ENCODE results near the gene TERB1.

Gene TERB1
- total RNA-seq: 0 to 0.07 reads per million in 2 donors

DNA sequence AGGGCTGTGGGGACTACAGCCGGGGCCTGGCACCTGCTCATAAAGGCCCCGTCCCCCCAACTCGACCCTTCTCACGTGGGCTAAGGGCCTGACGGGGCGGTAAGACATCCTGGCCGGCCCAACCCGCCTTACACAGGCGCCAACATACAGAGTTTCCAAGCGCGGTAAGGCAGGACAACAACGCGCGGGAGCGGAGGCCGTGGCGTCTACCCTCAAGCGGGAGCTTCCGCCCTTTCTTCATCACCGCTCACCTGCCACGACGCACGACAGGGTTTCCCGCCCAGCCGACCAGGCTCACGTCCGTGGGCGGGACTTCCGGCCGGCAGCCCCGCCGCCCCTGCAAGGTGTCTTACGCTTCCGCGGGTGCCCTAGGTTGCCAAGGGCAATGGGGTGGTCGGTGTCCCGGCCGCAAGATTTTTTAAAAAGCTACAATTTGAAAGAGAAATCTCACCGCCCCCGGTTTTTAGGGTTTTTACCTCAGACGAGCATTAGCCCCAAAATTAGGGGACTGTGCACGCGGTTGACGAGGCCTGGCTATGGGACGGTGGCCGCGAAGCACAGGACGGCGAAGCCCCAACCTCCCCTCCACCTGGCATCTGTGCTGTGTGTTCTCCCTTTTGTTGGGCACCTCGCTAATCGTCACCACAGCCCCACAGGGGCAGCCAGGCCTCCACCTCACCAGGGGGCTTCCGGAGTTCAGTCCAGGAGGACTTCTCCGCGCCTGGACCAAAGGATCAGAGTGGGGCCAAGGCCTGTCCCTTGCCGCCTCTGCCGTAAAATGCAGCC is at the start of gene TERB1:
TERB1 (minus strand) TSS at position 265 of the 786 bp plus-strand sequence. CDS start 4,786 bp downstream, outside the sequence.
- no peak for DNase-seq

GRCh38 chr16:66850115-66850815 is 48.9 kb upstream of the TERB1 start:
- no peak for DNase-seq

DNA sequence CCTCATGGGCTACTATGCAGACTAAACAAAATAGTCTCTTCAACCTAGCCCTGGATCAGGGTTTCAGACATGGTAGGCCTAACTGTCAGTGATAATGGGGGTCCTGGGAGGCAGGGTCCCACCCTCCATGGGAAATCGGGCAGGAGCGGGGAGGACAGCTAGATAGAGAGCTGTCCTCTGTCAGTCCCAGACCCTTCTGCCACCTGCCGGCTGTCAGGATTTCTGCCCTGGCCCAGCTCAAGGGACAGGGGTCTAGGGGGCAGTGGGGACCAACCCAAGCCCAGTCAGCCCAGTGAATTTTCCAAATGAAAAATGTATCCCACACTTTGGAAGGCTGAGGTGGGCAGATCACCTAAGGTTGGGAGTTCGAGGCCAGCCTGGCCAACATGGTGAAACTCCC is 48.2 kb upstream of the TERB1 start:
- DNase-seq: no peak

GRCh38 chr16:66849021-66849420 is 47.6 kb upstream of the TERB1 start:
- no peak for DNase-seq

GRCh38 chr16:66848172-66848571 is 46.8 kb upstream of the TERB1 start:
- DNase-seq: no peak

- no peak for DNase-seq
Measured at GRCh38 chr16:66847533-66848067, 46.2 kb upstream of the TERB1 start.

GRCh38 chr16:66846831-66847230 is 45.4 kb upstream of the TERB1 start:
- no peak for DNase-seq

DNA sequence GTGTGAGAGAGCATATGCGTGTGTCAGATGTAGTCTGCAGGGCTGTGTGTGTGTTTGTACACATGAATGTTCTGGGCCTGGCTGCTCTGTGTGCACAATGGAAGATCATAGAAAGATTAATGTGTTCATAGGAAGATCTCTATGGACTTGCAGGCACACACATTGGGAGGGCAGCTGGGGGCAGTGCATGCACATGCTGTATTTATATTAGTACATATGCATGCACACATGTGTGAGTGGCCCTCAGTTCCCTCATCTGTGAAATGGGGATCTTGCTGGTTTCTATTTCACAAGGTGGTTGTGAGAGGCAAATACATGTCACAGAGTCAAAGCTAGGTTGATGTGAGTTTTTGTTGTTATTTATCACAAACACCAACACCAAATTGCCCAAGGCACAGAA is 44.9 kb upstream of the TERB1 start:
- no peak for DNase-seq

DNA sequence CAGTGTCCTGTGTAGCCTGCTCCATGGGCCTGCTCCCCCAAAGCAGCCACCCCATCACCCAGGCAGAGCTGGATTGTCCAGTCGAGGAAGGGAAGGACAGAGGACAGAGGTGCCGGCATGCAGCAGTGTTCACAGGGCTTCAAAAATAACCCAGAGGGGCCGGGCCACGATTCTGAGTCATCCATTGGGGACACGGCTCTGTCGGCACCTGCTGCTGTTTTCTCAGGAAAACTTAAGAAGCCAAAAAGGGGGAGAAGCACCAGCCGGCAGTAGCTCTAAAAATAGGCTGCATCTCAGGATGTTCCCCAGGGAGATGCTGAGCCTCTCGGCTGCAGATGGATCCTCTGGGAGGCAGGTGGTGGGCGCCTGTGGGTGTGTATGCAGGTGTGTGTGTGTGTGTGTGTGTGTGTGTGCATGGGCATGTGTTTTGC is 44.4 kb upstream of the TERB1 start:
- DNase-seq: no peak

- DNase-seq: no peak
Measured at GRCh38 chr16:66845080-66845410, 43.7 kb upstream of the TERB1 start.

DNA sequence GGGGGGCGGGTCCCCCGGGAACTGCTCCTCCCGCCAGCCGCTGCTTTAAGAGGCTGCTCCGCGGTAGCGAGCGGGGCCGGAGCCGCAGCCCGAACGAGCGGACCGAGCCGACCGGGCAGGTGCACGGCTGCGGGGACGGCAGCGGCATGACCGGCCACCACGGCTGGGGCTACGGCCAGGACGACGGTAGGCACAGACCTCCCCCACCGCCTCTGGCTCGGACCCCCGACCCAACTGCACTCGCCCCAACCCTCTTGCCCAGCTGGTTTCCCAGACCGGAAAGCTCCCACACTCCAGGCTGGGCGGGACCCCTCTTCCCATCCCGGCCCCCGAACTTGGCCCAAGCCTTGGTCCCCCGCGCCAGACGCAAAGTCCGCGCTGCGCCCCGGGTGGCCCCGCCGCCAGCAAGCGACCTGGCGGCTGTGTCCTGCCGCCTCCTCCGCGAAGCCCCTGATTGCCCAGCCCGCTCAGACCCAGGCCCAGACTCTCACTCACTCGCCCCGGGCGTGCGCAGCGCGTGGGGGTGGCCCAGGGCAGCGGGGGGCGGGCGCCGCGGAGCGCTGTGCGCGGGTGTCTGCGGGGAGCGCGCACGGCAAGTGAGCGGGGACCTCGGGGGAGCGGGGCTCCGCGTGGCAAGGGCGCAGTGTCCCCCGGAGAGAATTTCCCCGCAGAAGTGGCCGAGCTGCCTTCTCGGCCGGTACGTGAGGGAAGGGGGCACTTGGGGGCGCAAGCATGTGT is 43.1 kb upstream of the TERB1 start, which contains the start of gene CA7:
CA7 (plus strand) TSS at position 73 of the 738 bp plus-strand sequence; CDS start at position 147, 74 bp downstream.
- DNase-seq: no peak

DNA sequence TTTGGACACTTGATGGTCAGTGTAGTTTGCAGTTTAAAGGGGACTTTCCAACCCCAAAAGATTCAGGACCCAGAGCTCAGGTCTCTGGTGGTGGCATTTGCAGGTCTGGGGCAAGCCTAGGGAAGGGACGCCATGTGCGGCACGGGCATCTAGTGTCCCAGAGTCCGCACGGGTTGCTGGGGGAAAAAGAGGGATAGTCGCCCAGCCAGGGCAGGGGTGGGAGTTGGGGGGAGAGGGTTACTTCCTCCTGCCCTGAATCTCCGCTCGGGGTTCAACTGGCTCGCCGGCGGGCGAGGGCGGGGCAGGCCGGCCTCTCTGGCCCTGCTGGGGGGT is 42.6 kb upstream of the TERB1 start:
- no peak for DNase-seq

- DNase-seq: no peak
Measured at GRCh38 chr16:66843191-66843590, 41.8 kb upstream of the TERB1 start.

GRCh38 chr16:66842765-66843164 is 41.4 kb upstream of the TERB1 start:
- DNase-seq: no peak

DNA sequence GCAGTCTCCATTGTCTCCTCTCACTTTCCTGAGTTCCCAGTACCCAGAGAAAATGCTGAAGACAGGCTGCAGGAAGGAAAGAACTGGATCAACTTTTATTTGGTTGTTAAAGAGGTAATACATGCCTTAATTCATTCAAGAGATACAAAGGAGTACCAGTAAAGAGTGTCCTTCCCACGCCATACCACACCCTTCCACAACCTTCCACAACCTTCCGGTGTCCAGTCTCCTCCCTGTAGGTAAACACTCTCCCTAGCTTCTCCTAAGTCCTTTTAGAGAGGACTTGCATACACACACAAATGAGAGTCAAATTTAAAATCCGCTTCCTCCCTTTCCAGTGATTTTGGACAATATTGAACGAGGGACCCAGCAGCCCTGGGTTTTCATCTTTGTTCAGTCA is 40.0 kb upstream of the TERB1 start:
- no peak for DNase-seq

DNA sequence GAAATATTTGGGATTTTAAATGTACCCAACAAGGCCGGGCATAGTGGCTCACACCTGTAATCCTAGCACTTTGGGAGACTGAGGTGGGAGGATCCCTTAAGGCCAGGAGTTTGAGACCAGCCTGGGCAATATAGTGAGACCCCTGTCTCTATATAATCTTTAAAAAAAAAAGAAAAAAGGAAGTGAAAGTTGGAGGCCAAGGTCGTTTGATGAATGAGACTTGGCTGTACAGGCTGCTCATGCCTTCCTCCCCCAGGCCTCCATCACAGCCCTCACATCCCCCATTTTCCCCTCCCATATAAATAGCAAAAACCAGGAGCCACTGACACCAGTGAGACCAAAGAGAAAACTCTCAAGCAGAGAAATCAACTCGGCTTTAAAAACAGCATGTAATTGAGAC is 39.5 kb upstream of the TERB1 start:
- no peak for DNase-seq

GRCh38 chr16:66834746-66835145 is 33.4 kb upstream of the TERB1 start:
- DNase-seq: no peak

DNA sequence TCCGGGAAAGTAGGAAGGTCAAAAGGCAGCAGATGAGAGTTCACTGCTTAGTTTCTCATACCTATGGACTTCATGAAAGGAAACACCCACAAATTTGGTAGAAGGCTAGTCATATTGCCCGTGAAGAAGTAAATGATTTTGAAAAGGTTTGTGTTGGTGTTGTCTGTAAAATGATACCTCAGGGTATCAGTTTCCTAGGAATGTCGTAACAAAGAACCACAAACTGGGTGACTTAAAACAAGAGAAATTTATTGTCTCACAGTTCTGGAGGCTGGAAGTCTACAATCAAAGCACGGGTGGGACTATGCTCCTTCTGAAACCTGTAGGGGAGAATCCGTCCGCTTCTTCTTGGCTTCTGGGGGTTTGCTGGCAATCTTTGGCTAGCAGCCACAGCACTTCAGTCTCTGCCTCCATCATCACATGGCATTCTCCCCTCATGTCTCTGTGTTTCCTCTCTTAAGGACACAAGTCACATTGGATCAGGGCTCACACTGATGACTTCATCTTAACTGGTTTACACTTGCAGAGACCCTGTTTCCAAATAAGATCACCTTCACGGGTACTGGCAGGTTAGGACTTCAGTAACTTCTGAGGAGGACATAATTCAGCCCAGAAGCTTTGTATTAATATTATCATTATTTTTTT is 31.4 kb upstream of the TERB1 start:
- no peak for DNase-seq

DNA sequence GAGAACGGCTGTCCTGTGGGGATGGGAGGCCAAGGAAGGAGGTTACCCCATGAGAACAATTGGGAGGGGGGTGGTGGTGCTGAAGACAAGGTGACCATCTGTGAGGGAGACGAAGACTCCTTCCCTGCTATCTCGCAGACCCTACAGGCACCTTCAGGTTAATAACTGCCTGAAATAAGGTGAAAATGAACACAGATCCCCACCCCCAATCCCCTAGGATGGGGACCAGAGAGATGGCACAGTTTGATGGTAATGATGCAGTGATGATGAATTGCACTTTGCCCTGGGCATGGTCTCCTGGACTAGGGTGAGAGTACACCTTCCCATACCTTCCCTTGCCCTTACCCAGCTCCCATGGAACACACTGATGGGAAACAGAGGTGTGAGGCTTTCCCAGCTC is 30.8 kb upstream of the TERB1 start:
- DNase-seq: no peak

DNA sequence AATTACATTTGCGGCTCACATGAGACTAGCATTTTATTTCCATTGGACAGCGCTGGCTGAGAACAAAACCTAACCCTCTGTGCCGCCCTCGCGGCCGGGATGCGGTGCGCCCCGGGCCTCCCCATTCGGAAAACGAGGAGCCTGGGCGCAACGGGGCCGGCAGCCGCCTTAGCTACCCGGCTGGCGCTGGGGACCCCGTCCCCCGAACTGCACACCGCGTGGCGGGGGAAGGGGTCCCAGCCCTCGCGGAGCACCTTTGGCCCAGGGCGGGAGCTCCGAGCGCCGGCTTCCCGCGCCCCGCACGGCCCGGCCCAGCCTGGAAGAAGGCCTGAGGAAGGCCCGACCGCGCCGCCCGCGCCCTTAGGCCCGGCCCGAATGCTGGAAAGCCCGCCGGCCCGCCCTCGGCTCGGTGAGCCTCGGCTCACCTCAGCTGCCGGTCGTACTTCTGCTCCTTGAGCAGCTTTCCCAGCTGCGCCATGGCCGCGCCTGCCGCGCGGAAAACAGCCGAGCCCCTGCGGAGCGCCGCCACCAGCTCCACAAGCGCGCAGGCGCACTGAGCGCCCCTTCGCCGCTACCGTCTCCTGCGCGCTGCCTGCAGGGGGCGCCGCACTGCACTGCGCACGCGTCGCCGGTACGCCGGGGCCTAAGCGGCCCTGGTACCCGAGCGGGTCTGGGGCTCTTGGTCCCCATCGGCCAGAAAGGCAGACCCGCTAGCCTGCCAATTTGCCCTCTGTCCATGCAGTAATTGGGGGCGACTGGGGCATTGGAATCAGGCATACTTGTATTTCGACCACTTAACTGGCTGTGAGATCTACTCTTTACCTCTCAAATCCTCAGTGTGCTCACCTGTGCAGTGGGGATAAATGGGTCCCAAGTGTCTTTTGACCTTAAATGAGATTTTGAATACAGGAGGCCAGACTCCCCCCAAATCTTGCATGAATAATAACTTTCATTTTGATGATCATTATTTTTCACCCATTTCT is 29.3 kb upstream of the TERB1 start, which contains the start of gene NAE1:
NAE1 (minus strand) TSS at position 555 of the 983 bp plus-strand sequence; CDS start at position 478, 77 bp downstream.
- DNase-seq: peak; percentile 82 to 90 (median 83)

DNA sequence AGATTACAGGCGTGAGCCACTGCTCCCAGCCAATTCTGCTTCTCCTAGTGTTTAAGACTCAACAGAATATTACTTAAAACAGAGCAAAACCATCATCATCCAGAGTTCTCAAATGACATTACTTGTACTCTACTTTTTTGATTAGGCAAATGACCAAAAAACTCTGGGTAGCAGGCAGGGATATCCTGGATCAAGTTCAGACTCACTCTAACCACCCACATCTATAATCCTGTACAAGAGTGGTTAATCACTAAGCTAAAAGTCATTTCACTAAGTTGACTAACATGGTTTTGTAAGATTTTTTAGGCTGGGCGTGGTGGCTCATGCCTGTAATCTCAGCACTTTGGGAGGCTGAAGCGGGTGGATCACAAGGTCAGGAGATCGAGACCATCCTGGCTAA is 22.6 kb upstream of the TERB1 start:
- no peak for DNase-seq

All from T-helper 2 cell (primary cell).